ENCODE data around the gene APOB. TPM values are rescaled to one million over a fixed set of nuclear protein-coding genes. Genes with fewer than 3 reads are reported as not detected.

The APOB gene
- total and polyA plus RNA-seq, 2 of the 13 experiments (the other 11 are each of a cell fraction or from before 2014, with no cell fraction given), result 1,569 to 2,515 TPM

DNA sequence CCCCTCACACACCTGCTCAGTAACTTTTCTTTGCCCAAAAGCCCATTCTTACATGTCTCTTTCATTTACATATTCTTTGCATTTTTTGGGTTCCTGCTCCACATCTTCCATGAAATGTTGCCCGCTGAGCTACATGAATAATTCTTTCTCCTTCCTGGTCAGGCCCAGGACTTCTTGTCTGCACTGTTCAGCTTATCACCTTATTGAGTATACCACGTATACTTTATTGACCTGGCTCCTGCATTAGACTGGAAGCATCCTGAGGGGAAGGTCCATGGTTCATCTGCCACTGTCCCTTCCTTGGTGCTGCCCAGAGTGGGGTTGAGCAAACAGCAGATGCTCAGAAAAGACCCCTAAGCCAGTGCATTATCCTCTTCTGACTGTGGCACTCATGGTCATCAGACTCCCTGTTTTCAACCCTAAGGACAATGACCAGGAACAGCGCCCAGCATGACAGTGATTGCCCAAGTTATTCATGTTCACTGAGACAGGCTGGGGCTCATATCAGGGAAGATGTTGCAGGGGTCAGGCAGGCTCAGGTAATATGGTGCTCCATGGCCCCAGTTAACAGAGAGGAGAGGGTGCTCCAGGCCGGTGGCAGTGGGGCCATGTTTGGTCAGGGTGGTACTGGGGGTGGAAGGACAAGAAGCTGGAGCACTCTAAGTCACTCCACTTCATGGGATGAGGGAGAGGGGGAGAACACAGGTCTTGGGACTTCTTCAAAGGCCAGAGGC lies 7.7 kb downstream of the APOB start (continued):
- TF ChIP-seq, protein P1, sequence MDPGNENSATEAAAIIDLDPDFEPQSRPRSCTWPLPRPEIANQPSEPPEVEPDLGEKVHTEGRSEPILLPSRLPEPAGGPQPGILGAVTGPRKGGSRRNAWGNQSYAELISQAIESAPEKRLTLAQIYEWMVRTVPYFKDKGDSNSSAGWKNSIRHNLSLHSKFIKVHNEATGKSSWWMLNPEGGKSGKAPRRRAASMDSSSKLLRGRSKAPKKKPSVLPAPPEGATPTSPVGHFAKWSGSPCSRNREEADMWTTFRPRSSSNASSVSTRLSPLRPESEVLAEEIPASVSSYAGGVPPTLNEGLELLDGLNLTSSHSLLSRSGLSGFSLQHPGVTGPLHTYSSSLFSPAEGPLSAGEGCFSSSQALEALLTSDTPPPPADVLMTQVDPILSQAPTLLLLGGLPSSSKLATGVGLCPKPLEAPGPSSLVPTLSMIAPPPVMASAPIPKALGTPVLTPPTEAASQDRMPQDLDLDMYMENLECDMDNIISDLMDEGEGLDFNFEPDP (CRISPR knock-in tag; conservative IDR thresholded peaks at IDR 0.05), result no peak
- TF ChIP-seq TAF15 (IDR thresholded peaks at IDR 0.05; ENCODE audit: low read depth, low read length, poor library complexity, severe bottlenecking) (no peak), ZNF766 (CRISPR knock-in tag; IDR thresholded peaks at IDR 0.05; ENCODE audit: borderline replicate concordance) (peak; percentile 92), AGO2 (optimal IDR thresholded peaks at IDR 0.05; ENCODE audit: low read depth, low read length) (peak; percentile 5), ZFP41 (CRISPR knock-in tag; IDR thresholded peaks at IDR 0.05; ENCODE audit: borderline replicate concordance) (no peak), RCOR2 (CRISPR knock-in tag; IDR thresholded peaks at IDR 0.05) (no peak), BRCA1 (CRISPR knock-in tag; IDR thresholded peaks at IDR 0.05) (no peak), SNAI1 (CRISPR knock-in tag; IDR thresholded peaks at IDR 0.05; ENCODE audit: borderline replicate concordance) (no peak), ZNF781 (CRISPR knock-in tag; IDR thresholded peaks at IDR 0.05; ENCODE audit: borderline replicate concordance, not compliant biosample characterization) (no peak), ZNF513 (CRISPR knock-in tag; conservative IDR thresholded peaks at IDR 0.05) (no peak), PHB2 (IDR thresholded peaks at IDR 0.05; ENCODE audit: partially characterized antibody) (no peak), LBX2 (CRISPR knock-in tag; IDR thresholded peaks at IDR 0.05; ENCODE audit: borderline replicate concordance) (no peak; the same call in 1 of the 2 replicates), ZKSCAN8 (CRISPR knock-in tag; IDR thresholded peaks at IDR 0.05; ENCODE audit: borderline replicate concordance) (no peak), SRY (CRISPR knock-in tag; IDR thresholded peaks at IDR 0.05) (no peak), ZGPAT (CRISPR knock-in tag; IDR thresholded peaks at IDR 0.05) (no peak), ZNF83 (CRISPR knock-in tag; IDR thresholded peaks at IDR 0.05; ENCODE audit: borderline replicate concordance) (0 out of 2 replicates have a peak, but pooled peaks have one; percentile 53), NCOA1 (CRISPR knock-in tag; IDR thresholded peaks at IDR 0.05) (no peak), NFRKB (IDR thresholded peaks at IDR 0.05) (no peak), KDM2A (CRISPR knock-in tag; IDR thresholded peaks at IDR 0.05; ENCODE audit: borderline replicate concordance, low read depth) (no peak), ZNF788 (CRISPR knock-in tag; IDR thresholded peaks at IDR 0.05; ENCODE audit: borderline replicate concordance) (no peak)
- TF ChIP-seq, protein P2, sequence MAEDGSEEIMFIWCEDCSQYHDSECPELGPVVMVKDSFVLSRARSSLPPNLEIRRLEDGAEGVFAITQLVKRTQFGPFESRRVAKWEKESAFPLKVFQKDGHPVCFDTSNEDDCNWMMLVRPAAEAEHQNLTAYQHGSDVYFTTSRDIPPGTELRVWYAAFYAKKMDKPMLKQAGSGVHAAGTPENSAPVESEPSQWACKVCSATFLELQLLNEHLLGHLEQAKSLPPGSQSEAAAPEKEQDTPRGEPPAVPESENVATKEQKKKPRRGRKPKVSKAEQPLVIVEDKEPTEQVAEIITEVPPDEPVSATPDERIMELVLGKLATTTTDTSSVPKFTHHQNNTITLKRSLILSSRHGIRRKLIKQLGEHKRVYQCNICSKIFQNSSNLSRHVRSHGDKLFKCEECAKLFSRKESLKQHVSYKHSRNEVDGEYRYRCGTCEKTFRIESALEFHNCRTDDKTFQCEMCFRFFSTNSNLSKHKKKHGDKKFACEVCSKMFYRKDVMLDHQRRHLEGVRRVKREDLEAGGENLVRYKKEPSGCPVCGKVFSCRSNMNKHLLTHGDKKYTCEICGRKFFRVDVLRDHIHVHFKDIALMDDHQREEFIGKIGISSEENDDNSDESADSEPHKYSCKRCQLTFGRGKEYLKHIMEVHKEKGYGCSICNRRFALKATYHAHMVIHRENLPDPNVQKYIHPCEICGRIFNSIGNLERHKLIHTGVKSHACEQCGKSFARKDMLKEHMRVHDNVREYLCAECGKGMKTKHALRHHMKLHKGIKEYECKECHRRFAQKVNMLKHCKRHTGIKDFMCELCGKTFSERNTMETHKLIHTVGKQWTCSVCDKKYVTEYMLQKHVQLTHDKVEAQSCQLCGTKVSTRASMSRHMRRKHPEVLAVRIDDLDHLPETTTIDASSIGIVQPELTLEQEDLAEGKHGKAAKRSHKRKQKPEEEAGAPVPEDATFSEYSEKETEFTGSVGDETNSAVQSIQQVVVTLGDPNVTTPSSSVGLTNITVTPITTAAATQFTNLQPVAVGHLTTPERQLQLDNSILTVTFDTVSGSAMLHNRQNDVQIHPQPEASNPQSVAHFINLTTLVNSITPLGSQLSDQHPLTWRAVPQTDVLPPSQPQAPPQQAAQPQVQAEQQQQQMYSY (CRISPR knock-in tag; IDR thresholded peaks at IDR 0.05), result no peak; the same call in 1 of the 2 replicates

All from HepG2 (cell line).